CD8-positive, alpha-beta memory T cell (primary cell): Measurements from ENCODE around the gene TAB2. TPM values are rescaled to one million over a fixed set of nuclear protein-coding genes. Genes with fewer than 3 reads are reported as not detected.

Experiments used
- CTCF ChIA-PET: fragments of 350-600 bp; sonication (Branson Sonifier 250); formaldehyde crosslinking; loops from one replicate; lab custom pipeline; 2021; ENCODE audit warnings: antibody characterized with exemption; lab: Charles Lee
- POLR2A ChIA-PET: fragments of 350-600 bp; sonication (Branson Sonifier 250); formaldehyde crosslinking; loops from one replicate; lab custom pipeline; 2021; ENCODE audit warnings: antibody characterized with exemption; lab: Charles Lee
- DNase-seq, 5 donors: peaks; one replicate each; pipeline versions ENCODE4 v3.0.0 to v3.0.0-alpha.2; 2020 to 2022; ENCODE audit warnings: mixed read lengths in 1 of 5
- H3K27ac ChIP-seq: one replicate; pipeline ENCODE4 v1.7.0; 2013; ENCODE audit warnings: low read depth, mild to moderate bottlenecking, low read length, moderate library complexity
- H3K27me3 ChIP-seq: 2 replicates; pipeline ENCODE4 v1.7.0; 2013; ENCODE audit warnings: low read length, mild to moderate bottlenecking; ENCODE audit not compliant: insufficient read depth, poor library complexity, severe bottlenecking
- H3K36me3 ChIP-seq: 2 replicates; pipeline ENCODE4 v1.7.0; 2013; ENCODE audit warnings: mild to moderate bottlenecking, low read length, moderate library complexity; ENCODE audit not compliant: insufficient read depth
- H3K4me1 ChIP-seq: 2 replicates; pipeline ENCODE4 v1.7.0; 2013; ENCODE audit warnings: mild to moderate bottlenecking, low read length, moderate library complexity; ENCODE audit not compliant: insufficient read depth
- H3K4me3 ChIP-seq: 2 replicates; pipeline ENCODE4 v1.7.0; 2013; ENCODE audit warnings: mild to moderate bottlenecking, low read length
- H3K9me3 ChIP-seq: 2 replicates; pipeline ENCODE4 v1.7.0; 2013; ENCODE audit warnings: mild to moderate bottlenecking, low read length
- H3K27ac Mint-ChIP-seq, 8 donors: one replicate each; pipeline ENCODE4 v1.8.0; 2020 to 2021; ENCODE audit warnings: mixed read lengths in 8 of 8, mild to moderate bottlenecking in 6 of 8, inconsistent platforms in 3 of 8, moderate library complexity in 3 of 8
- H3K27me3 Mint-ChIP-seq, 2 donors: one replicate each; pipeline ENCODE4 v1.8.0; 2020 to 2021; ENCODE audit warnings: mixed read lengths in 2 of 2, mild to moderate bottlenecking in 1 of 2, moderate library complexity in 1 of 2
- H3K36me3 Mint-ChIP-seq, 3 donors: one replicate each; pipeline ENCODE4 v1.8.0; 2020 to 2021; ENCODE audit warnings: mixed read lengths in 3 of 3, inconsistent platforms in 1 of 3, mild to moderate bottlenecking in 1 of 3
- H3K4me1 Mint-ChIP-seq, 3 donors: one replicate each; pipeline ENCODE4 v1.8.0; 2020 to 2021; ENCODE audit warnings: mixed read lengths in 3 of 3, inconsistent platforms in 1 of 3, mild to moderate bottlenecking in 1 of 3
- H3K4me3 Mint-ChIP-seq, 7 donors: one replicate each; pipeline ENCODE4 v1.8.0; 2020 to 2021; ENCODE audit warnings: mixed read lengths in 7 of 7, mild to moderate bottlenecking in 6 of 7, moderate library complexity in 4 of 7, inconsistent platforms in 2 of 7
- H3K9me3 Mint-ChIP-seq, 5 donors: one replicate each; pipeline ENCODE4 v1.8.0; 2020 to 2022; ENCODE audit warnings: mixed read lengths in 5 of 5, mild to moderate bottlenecking in 3 of 5, moderate library complexity in 2 of 5, inconsistent platforms in 1 of 5
- polyA plus RNA-seq: library from polyadenylated mRNA; unstranded; fragments of 300-500 nt; fragmentation: Illumina TruSeq; gene quantifications from one replicate; pipeline ENCODE4 v1.2.3, GENCODE V29; 2021
- total RNA-seq, 2 experiments: library from RNA; stranded (reverse); gene quantifications; one replicate each; pipeline ENCODE4 v1.2.3, GENCODE V29; 2021

The TAB2 gene
- total and polyA plus RNA-seq, 3 experiments from 2014 or later = 16.6 to 109 (median 103) TPM

DNA sequence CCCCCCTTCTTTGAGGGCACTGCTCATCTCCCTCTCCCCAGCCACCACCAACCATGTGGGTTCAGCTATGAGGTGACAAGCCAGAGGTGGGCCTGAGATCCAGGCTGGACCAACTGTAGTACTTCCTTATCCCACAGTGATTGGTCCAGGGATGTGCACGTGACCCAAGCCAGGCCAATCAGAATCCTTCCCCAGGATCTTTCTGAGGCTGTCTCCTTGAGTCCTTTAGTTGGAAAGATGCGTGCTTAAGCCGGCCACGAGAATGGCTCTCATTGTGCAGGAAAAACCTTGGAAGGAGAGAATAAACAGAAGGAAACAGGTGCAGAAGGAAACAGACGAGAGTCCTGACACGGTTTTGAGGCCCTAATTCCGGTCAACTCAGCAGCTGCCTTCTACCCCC, 128.1 kb downstream of the TAB2 start:
- H3K4me3 Mint-ChIP-seq = no peak overlapping the region
- no peaks in the 10 kb centered on the region for H3K9me3 ChIP-seq
- H3K36me3 Mint-ChIP-seq = peaks cover 0 to 25% (median 2%) of the 10 kb centered on the region in 3 donors
- no peak overlapping the region for H3K4me3 ChIP-seq
- no peaks in the 10 kb centered on the region for H3K9me3 Mint-ChIP-seq
- no peaks in the 10 kb centered on the region for H3K27me3 Mint-ChIP-seq
- H3K4me1 Mint-ChIP-seq = peaks cover 0 to 8% (median 0%) of the 10 kb centered on the region in 3 donors
- H3K36me3 ChIP-seq = peaks cover 7% of the 10 kb centered on the region
- no peak for DNase-seq
- H3K27me3 ChIP-seq = no peaks in the 10 kb centered on the region
- ChIA-PET CTCF (interaction anchor here (2.9 kb wide), 1 partner anchor 14 kb away, joined by 17 read pairs; no protein-coding TSS in a partner anchor), POLR2A (no interaction called here)
- no peaks in the 10 kb centered on the region for H3K4me1 ChIP-seq
- no peak overlapping the region for H3K27ac ChIP-seq
- H3K27ac Mint-ChIP-seq = no peak overlapping the region

DNA sequence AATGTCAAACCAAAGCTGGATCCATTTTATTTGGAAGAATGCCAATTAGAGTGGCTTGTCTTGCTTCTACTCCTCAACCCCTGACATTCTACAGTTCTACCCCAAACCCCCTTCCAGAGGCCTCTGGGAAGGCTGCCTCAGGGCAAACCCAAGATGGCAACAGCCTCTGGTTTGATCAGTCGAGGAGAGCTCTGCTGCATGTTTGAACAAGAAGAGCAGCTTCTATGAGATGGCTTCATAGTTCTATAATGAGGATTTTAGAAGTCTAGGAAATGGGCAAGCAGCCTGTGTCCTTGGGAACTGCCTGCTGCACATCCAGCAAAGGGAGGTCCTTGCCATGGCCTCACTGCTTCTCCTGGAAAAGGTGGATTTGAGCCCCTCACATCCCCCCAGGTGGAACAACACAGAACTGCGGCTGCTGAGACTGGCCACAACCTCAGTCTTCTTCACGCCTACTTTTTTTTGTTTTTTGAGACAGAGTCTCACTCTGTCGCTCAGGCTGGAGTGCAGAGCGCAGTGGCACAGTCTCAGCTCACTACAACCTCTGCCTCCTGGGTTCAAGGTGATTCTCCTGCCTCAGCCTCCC, 129.4 kb downstream of the TAB2 start:
- Histone ChIP-seq H3K4me3 (no peak overlapping the region), H3K27me3 (no peaks in the 10 kb centered on the region), H3K4me1 (no peaks in the 10 kb centered on the region), H3K27ac (no peak overlapping the region), H3K9me3 (no peaks in the 10 kb centered on the region), H3K36me3 (peaks cover 7% of the 10 kb centered on the region)
- POLR2A ChIA-PET = no interaction called here
- no peak overlapping the region for H3K4me3 Mint-ChIP-seq
- peaks cover 0 to 31% (median 2%) of the 10 kb centered on the region in 3 donors for H3K36me3 Mint-ChIP-seq
- H3K4me1 Mint-ChIP-seq = peaks cover 0 to 8% (median 0%) of the 10 kb centered on the region in 3 donors
- H3K9me3 Mint-ChIP-seq = no peaks in the 10 kb centered on the region
- no peaks in the 10 kb centered on the region for H3K27me3 Mint-ChIP-seq
- CTCF ChIA-PET = interaction anchor here (0.9 to 2.9 kb wide), 4 partner anchors 15 to 418 kb away, joined by 3 to 17 read pairs (median 4); partner anchors contain the start of gene ZC3H12D
- DNase-seq = no peak
- no peak overlapping the region for H3K27ac Mint-ChIP-seq

DNA sequence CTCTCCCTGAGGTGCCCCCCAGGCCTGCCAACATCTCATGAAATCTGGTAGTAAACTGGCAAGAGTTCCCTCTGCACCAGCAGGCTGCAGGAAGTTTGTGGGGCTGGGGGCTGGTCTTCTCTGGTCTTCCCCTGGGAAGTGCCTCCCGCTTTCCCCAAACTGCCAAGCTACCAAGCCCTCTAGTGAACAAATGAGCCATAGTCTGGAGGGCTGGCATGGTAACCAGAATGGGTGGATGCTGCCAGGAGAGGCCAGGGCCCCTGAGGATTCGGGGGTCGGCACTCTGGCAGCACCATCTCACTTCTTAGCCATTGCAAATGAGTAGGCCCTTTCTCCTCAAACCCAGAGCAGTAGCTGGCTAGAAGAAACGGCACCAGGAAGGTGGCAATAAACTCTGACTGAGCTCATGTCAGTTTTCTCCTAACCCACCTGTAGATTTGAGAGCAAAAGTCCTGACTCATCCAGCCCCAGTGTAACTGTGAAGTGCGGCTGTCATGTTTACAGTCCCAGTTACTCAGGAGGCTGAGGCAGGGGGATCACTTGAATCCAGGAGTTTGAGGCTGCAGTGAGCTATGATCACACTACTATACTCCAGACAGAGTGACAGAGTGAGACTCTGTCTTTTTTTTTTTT, 131.4 kb downstream of the TAB2 start:
- ChIA-PET CTCF (interaction anchor here (0.6 to 1.6 kb wide), 4 partner anchors 17 to 393 kb away, joined by 3 to 4 read pairs (median 4); no protein-coding TSS in a partner anchor), POLR2A (no interaction called here)
- no peak for DNase-seq
- Mint-ChIP-seq H3K4me1 (peaks cover 0 to 8% (median 0%) of the 10 kb centered on the region in 3 donors), H3K27ac (no peak overlapping the region), H3K36me3 (peaks cover 0 to 50% (median 2%) of the 10 kb centered on the region in 3 donors), H3K27me3 (no peaks in the 10 kb centered on the region), H3K4me3 (no peak overlapping the region), H3K9me3 (peaks cover 0 to 2% (median 0%) of the 10 kb centered on the region in 5 donors)
- no peak overlapping the region for H3K4me3 ChIP-seq
- no peak overlapping the region for H3K27ac ChIP-seq
- no peaks in the 10 kb centered on the region for H3K9me3 ChIP-seq
- H3K4me1 ChIP-seq = no peaks in the 10 kb centered on the region
- peaks cover 7% of the 10 kb centered on the region for H3K36me3 ChIP-seq
- no peaks in the 10 kb centered on the region for H3K27me3 ChIP-seq

DNA sequence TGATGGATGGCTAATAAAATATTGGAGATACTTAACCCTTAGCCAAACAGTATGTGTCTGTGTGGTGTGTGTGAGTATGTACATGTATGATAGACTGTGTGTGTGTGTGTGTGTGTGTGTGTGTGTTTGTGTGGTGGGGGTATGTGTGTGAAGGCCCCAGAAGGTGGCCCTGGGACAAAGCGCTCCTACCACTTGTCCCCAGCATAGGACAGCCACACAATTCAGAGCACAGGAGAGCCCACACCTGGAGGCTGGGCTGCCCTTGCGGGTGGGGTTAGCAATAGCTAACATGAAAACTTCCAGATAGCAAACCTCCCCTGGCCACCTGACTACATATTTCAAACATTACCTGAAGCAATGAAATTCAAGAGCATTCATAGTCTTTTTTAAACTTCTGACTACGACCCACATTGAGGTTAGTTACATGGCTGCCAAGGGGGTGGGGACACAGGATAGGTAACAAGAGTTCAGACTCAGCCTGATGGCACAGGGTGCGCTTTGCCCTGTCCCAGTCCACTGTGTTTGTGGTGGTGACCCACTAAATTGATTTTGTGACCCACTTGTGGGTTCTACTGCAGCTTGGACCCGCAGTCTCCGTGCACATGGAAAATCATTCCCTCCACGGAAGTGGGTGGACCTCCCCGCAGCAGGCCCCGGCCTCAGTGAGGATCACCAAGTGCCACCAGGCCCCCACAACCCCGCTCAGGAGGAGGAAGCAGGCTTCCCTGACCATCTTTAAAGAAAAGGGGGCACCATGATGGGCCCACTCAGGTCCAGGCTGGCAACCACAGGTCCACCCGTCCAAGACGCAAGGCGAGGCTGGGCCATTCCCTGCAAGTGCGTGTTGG, 132.5 kb downstream of the TAB2 start:
- no peaks in the 10 kb centered on the region for H3K27me3 Mint-ChIP-seq
- ChIA-PET POLR2A (no interaction called here), CTCF (interaction anchor here (0.7 kb wide), 1 partner anchor 67 kb away, joined by 3 read pairs; no protein-coding TSS in a partner anchor)
- H3K4me3 Mint-ChIP-seq = peak overlapping the region in 3 of 7 donors; percentile 14 to 56 (median 36)
- no peaks in the 10 kb centered on the region for H3K27me3 ChIP-seq
- no peak overlapping the region for H3K4me3 ChIP-seq
- peaks cover 7% of the 10 kb centered on the region for H3K36me3 ChIP-seq
- H3K4me1 Mint-ChIP-seq = peaks cover 0 to 7% (median 0%) of the 10 kb centered on the region in 3 donors
- peak overlapping the region in 3 of 8 donors; percentile 12 to 72 (median 47) for H3K27ac Mint-ChIP-seq
- H3K9me3 Mint-ChIP-seq = peaks cover 0 to 2% (median 0%) of the 10 kb centered on the region in 5 donors
- peaks cover 0 to 59% (median 2%) of the 10 kb centered on the region in 3 donors for H3K36me3 Mint-ChIP-seq
- H3K27ac ChIP-seq = no peak overlapping the region
- no peaks in the 10 kb centered on the region for H3K9me3 ChIP-seq
- DNase-seq = no peak
- H3K4me1 ChIP-seq = no peaks in the 10 kb centered on the region

DNA sequence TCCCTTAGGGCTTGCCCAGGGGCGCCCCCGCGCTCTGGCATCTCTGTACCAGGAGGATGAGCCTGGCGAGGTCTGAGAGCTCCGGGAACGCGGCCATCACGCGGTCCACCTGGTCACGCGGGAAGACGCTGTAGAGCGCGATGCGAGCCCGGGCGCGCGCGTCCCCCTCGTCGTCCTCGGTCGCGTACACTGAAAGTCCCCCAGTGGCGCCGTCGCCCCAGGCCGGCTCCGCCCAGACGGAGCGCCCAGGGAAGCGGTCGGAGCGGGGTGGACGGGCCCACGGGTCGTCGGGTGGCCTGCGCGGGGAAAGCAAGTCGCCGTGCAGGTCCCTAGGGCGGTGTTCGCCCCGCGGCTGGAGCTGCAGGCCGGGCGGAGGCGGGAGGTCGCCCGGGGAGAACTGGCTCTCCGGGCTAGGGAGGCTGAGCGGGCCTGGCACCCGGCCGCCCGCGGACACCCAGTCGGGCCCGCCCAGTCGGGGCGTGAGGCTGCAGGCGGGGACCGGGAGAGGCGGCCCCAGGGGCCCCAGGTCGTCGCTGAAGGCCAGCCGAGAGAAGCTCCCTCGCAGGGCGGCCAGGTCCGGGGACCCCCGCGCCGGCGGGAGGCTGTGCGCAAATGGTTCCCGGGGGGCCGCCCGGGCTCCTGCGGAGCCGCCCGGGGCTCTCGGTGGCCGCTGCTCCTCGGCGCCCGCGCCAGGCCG, 133.3 kb downstream of the TAB2 start:
- peaks cover 0 to 5% (median 0%) of the 10 kb centered on the region in 3 donors for H3K4me1 Mint-ChIP-seq
- H3K9me3 Mint-ChIP-seq = peaks cover 0 to 2% (median 0%) of the 10 kb centered on the region in 5 donors
- H3K27me3 ChIP-seq = no peaks in the 10 kb centered on the region
- H3K27ac ChIP-seq = no peak overlapping the region
- ChIA-PET CTCF (no interaction called here), POLR2A (interaction anchor here (0.7 kb wide), 1 partner anchor 306 kb away, joined by 3 read pairs; no protein-coding TSS in a partner anchor)
- H3K36me3 ChIP-seq = peaks cover 7% of the 10 kb centered on the region
- H3K27me3 Mint-ChIP-seq = no peaks in the 10 kb centered on the region
- no peak overlapping the region for H3K27ac Mint-ChIP-seq
- H3K4me1 ChIP-seq = no peaks in the 10 kb centered on the region
- no peak overlapping the region for H3K4me3 ChIP-seq
- H3K36me3 Mint-ChIP-seq = peaks cover 0 to 65% (median 2%) of the 10 kb centered on the region in 3 donors
- peak in 1 of 5 donors; percentile 10 for DNase-seq
- no peaks in the 10 kb centered on the region for H3K9me3 ChIP-seq
- H3K4me3 Mint-ChIP-seq = peak overlapping the region in 3 of 7 donors; percentile 14 to 36 (median 15)

DNA sequence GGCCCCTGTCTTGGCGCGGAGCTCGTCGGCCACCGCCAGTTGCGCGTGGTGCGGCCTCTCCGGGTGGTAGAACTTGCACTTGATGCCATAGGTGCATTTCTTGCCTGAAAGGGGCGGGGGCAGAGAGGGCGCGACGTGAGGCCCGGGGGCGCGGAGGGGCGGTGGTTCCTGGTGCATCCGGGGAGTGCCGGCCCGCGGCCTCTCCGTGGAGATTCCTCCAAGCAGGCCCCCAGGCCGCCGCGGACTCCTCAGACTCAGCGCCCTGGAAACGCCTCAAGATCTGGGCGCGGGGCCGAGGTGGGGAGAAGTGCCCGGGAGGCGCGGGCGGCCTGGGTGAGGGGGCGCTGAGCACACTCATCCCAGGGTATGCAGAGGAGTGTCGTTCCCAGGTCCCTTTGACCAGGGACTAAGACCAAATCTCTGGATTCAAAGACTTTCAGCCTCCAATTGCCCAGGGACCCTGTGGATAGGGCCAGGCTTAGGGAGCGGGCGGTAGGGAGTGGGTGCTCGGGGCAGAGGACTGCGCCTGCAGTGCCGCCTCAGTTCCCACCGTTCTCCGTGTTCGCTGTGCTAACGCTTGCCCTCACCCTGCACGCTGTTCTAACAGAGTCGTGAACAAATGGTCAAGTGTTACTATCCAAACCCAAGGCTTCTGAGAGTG, 134.0 kb downstream of the TAB2 start:
- peaks cover 0 to 2% (median 0%) of the 10 kb centered on the region in 5 donors for H3K9me3 Mint-ChIP-seq
- Histone ChIP-seq H3K36me3 (peaks cover 7% of the 10 kb centered on the region), H3K9me3 (no peaks in the 10 kb centered on the region), H3K27me3 (no peaks in the 10 kb centered on the region), H3K4me1 (no peaks in the 10 kb centered on the region), H3K4me3 (no peak overlapping the region), H3K27ac (no peak overlapping the region)
- CTCF ChIA-PET = no interaction called here
- no peak overlapping the region for H3K27ac Mint-ChIP-seq
- POLR2A ChIA-PET = interaction anchor here (0.7 kb wide), 1 partner anchor 307 kb away, joined by 3 read pairs; no protein-coding TSS in a partner anchor
- H3K27me3 Mint-ChIP-seq = no peaks in the 10 kb centered on the region
- H3K36me3 Mint-ChIP-seq = peaks cover 0 to 67% (median 2%) of the 10 kb centered on the region in 3 donors
- H3K4me3 Mint-ChIP-seq = peak overlapping the region in 1 of 7 donors; percentile 43
- peak in 1 of 5 donors; percentile 16 for DNase-seq
- H3K4me1 Mint-ChIP-seq = peaks cover 0 to 5% (median 0%) of the 10 kb centered on the region in 3 donors
